Astrocyte of the cerebellum (primary cell): Measurements from ENCODE around the gene SRGAP3.

ENCODE experiments used
- DNase-seq: peaks from one replicate; pipeline ENCODE4 v3.0.0-alpha.2; 2011; ENCODE audit warnings: low read depth
- H3K4me3 ChIP-seq: 2 replicates; pipeline ENCODE4 v1.5.1; 2011; ENCODE audit warnings: mild to moderate bottlenecking, low read depth, low read length, moderate library complexity
- in situ Hi-C: cut with HindIII; loops from 2 replicates; pipeline ENCODE4 v1.10.0; 2017; ENCODE audit warnings: low sequenced_read_pairs
- TF ChIP-seq, protein P1 (sequence below): IDR thresholded peaks from 2 replicates; pipeline ENCODE4 v1.5.1; 2012; ENCODE audit warnings: low read length, low read depth, moderate library complexity, mild to moderate bottlenecking; ENCODE audit errors: missing control alignments

SRGAP3 gene

DNA sequence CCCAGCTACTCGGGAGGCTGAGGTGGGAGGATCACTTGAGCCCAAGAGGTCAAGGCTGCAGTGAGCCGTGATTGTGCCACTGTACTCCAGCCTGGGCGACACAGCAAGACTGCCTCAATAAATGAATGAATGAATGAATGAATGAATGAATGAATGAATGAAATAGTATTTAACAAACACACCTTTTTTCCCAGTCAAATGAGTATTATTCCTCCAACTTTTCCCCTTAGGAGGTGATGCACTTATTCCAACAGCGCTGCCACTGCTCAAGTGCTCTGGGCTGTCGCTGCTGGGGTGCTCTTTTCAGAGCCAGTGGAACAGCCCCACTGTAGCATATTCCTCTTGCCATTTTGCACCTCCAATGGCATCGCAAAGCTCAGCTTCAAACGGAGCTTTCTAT lies 219.4 kb downstream of the SRGAP3 start:
- in situ Hi-C loops, result no loop called here
- TF ChIP-seq, protein P1, sequence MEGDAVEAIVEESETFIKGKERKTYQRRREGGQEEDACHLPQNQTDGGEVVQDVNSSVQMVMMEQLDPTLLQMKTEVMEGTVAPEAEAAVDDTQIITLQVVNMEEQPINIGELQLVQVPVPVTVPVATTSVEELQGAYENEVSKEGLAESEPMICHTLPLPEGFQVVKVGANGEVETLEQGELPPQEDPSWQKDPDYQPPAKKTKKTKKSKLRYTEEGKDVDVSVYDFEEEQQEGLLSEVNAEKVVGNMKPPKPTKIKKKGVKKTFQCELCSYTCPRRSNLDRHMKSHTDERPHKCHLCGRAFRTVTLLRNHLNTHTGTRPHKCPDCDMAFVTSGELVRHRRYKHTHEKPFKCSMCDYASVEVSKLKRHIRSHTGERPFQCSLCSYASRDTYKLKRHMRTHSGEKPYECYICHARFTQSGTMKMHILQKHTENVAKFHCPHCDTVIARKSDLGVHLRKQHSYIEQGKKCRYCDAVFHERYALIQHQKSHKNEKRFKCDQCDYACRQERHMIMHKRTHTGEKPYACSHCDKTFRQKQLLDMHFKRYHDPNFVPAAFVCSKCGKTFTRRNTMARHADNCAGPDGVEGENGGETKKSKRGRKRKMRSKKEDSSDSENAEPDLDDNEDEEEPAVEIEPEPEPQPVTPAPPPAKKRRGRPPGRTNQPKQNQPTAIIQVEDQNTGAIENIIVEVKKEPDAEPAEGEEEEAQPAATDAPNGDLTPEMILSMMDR, result no peak
- no peak overlapping the region for H3K4me3 ChIP-seq
- DNase-seq, result no peak

DNA sequence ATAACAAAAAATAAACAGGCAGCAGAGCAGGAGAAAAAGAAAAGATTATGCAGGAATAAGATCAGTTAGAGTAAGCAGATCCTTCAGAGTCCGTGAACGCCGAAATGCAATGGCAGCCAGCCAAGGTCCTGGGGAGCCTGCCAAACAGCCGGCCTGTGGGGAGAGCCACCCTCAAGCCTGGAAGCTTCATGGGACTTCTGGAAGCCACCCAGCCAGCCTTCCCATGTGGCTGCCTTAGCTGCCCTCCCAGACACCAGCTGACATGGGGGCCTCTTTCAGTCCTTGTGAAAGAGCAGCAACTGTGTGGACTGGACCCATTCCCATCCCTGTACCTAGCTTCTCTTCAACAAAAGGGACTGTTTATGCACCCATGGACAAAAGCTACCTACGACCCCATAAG lies 221.3 kb downstream of the SRGAP3 start:
- no peak overlapping the region for H3K4me3 ChIP-seq
- peak; percentile 49 for DNase-seq
- TF ChIP-seq, protein P1, result no peak
- in situ Hi-C loops, result no loop called here

DNA sequence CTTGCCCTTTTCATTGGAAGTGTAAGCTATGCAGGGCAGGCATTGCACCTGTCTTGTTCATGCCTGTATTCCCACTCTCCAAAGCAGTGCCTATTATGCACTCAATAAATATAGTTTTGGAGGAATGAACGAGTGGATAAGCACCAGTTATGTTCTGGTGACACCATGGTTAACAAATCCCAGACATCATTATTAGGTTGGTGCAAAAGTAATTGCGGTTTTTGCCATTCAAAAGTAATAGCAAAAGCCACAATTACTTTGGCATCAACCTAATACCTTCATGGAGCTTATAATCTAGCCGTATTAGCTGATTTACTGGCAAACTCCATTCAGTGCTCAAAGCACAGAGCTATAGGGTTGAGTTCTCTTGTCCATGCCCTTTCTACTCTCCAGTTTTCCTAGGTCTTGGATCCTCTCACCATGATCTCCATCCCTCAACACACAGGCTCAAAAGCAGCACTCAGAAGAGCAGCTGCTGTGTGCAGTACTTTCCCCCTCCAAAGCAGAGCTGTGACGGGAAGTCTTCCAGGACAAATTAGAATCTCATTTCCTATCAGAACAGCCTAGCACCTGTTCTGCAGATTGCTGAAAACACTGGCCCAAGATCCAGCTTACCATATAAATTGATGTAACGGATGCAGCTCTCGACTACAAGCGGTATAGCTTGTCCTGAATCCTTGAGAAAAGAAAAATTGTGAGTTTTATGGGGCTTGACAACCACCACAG lies 223.0 kb downstream of the SRGAP3 start:
- TF ChIP-seq, protein P1, result no peak
- no peak overlapping the region for H3K4me3 ChIP-seq
- in situ Hi-C loops, result no loop called here
- DNase-seq, result no peak

DNA sequence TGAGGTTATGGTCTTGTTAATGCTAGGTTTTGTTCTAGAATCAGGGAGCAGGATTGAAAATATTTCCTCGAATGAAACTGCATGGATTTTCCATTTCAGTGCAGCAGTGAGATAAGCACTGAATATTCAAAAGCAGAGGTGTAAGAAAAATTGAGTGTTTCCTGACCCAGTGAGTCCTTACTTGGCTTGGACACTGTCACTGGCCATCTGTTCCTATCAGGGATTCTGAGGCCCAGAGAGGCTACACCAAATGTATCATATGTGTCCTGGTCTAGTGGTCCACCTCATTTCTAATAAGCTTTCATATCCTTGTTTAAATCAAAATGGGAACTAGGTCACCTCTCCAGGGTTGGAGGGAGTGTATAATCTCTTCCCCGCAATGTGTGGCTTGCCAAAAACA lies 225.1 kb downstream of the SRGAP3 start:
- no peak for DNase-seq
- TF ChIP-seq, protein P1, result no peak

DNA sequence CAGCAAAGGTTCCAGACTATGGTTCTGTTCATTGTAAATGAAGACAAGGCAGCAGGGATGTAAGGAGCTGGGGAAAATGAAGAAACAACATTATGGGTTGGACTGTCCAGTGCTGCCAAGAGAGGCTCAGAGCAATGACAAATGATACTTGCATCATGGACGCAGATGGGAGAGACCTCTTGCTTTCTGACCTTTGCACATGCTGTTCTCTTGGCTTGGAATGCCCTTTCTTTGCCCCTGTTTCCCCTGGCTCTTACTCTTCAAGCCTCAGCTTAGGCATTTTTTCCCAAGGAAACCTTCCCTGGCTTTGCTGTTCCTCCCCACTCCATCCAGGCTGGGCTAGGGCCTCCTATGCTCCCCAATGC lies 226.2 kb downstream of the SRGAP3 start:
- no peak for DNase-seq
- in situ Hi-C loops, result no loop called here
- H3K4me3 ChIP-seq, result no peak overlapping the region
- TF ChIP-seq, protein P1, result no peak

More for the DNA sequence above, 225.1 kb downstream of the SRGAP3 start:
- in situ Hi-C loops, result no loop called here
- H3K4me3 ChIP-seq, result no peak overlapping the region

DNA sequence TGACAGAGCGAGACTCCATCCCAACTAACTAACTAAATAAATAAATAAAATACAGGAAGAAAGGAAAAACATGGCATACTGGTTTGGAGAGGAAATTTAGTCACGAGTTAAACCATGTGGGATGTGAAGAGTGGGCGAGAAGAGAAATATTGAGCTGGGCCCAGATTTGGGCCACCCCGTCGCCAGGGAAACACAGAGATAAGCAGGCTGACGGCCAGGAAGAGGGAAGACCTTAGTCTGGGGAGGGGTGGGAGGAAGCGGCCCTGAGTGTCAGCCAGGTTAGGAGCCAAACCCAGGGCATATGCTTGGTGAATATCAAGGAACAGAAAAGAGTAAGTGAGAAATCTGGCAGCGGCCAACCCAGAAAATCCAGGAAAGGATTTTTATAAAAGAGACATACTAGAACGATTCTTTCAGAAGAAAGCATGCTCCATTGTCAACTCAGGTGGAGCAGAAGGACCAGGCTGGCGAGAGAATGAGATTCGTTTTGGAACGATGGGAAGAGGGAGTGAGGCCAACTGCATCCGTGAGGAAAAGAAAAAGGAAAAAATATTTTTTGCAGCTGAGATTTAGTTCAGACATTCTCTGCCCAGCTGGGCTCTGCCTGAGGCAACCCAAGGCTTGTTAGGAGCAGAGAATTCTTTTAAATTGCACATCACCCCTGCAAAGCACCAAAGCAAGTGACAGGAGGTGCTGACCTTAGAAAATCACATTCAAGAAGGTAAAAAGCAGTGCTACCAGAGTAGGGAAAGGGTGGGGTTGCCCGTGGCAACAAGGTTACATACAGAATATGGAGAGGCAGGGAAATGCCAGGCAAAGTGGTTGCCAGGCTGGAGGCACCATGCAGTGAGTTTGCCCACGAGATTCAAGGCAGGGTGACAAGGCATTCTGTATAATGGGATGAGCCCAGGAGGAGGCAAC lies 226.9 kb downstream of the SRGAP3 start:
- no peak overlapping the region for H3K4me3 ChIP-seq
- DNase-seq, result no peak
- TF ChIP-seq, protein P1, result no peak
- in situ Hi-C loops, result no loop called here
